Measurements from ENCODE around the gene SMAD5. TPM values are rescaled to one million over a fixed set of nuclear protein-coding genes. Genes with fewer than 3 reads are reported as not detected.

Gene SMAD5
- total RNA-seq (2022) (97.4 and 106 TPM in 2 replicates), Bru-seq, nascent RNA (percentile 95 among the genes with signal in this experiment), BruChase-seq, experiment 1, labeled RNA remaining after a 6-hour chase (percentile 98 among the genes with signal in this experiment), BruChase-seq, experiment 2, labeled RNA remaining after a 2-hour chase (percentile 97 among the genes with signal in this experiment)
- long read RNA-seq, full-length matches to known transcripts: 37 of 68 reads
- long read RNA-seq, partial matches to known transcripts: 9 of 68 reads
- long read RNA-seq, other reads (novel, unspliced or antisense): 22 of 68 reads

GRCh38 chr5:136132557-136133221 lies at the start of gene SMAD5:
SMAD5 (plus strand) TSS chr5:136132845; CDS start chr5:136153761, 20,916 bp downstream.
- Mint-ChIP-seq H3K4me3 (ENCODE audit: unreplicated experiment) (peak within 1 kb of the TSS; percentile 89), H3K27ac (ENCODE audit: low read depth, unreplicated experiment) (peak within 1 kb of the TSS; percentile 97), H3K4me1 (ENCODE audit: insufficient read depth, unreplicated experiment) (peaks cover 22% of the 10 kb centered on the region), H3K9me3 (ENCODE audit: unreplicated experiment) (no peaks in the 10 kb centered on the region), H3K27me3 (ENCODE audit: insufficient read depth, unreplicated experiment) (no peaks in the 10 kb centered on the region), H3K36me3 (ENCODE audit: insufficient read depth, unreplicated experiment) (peaks cover 19% of the 10 kb centered on the region)
- ChIA-PET CTCF (interaction anchor here (1.0 to 3.6 kb wide), 11 partner anchors 8 to 675 kb away, joined by 3 to 17 read pairs (median 4); no protein-coding TSS in a partner anchor), POLR2A (interaction anchor here (0.5 to 13.9 kb wide), 35 partner anchors 8 to 1009 kb away, joined by 3 to 178 read pairs (median 5); partner anchors contain the start of gene TGFBI)
- TF ChIP-seq CTCF (IDR thresholded peaks at IDR 0.05; ENCODE audit: unreplicated experiment): no peak
- no TSS peak for BruUV-seq (replicated peaks)
- intact Hi-C loops (cut with micrococcal nuclease): loop anchor here (2.0 kb wide), 1 partner anchor 42 kb away; no protein-coding TSS in a partner anchor
- peak; percentile 97 for DNase-seq (ENCODE audit: unreplicated experiment)

GRCh38 chr5:136084698-136085097 lies 47.9 kb upstream of the SMAD5 start:
- no peak for TF ChIP-seq CTCF (IDR thresholded peaks at IDR 0.05; ENCODE audit: unreplicated experiment)
- Mint-ChIP-seq H3K4me1 (ENCODE audit: insufficient read depth, unreplicated experiment) (peaks cover 10% of the 10 kb centered on the region), H3K9me3 (ENCODE audit: unreplicated experiment) (no peaks in the 10 kb centered on the region), H3K4me3 (ENCODE audit: unreplicated experiment) (no peak overlapping the region), H3K27me3 (ENCODE audit: insufficient read depth, unreplicated experiment) (no peaks in the 10 kb centered on the region), H3K27ac (ENCODE audit: low read depth, unreplicated experiment) (no peak overlapping the region), H3K36me3 (ENCODE audit: insufficient read depth, unreplicated experiment) (no peaks in the 10 kb centered on the region)
- DNase-seq (ENCODE audit: unreplicated experiment): no peak
- no TSS peak for BruUV-seq (replicated peaks)
- CTCF ChIA-PET: interaction anchor here (0.5 to 6.0 kb wide), 16 partner anchors 15 to 196 kb away, joined by 3 to 75 read pairs (median 14); no protein-coding TSS in a partner anchor
- intact Hi-C loops (cut with micrococcal nuclease): no loop called here
- POLR2A ChIA-PET: interaction anchor here (0.5 to 1.0 kb wide), 3 partner anchors 48 to 95 kb away, joined by 3 to 5 read pairs (median 3); partner anchors contain the start of gene SMAD5

- Mint-ChIP-seq H3K4me1 (ENCODE audit: insufficient read depth, unreplicated experiment) (peaks cover 10% of the 10 kb centered on the region), H3K27me3 (ENCODE audit: insufficient read depth, unreplicated experiment) (no peaks in the 10 kb centered on the region), H3K4me3 (ENCODE audit: unreplicated experiment) (no peak overlapping the region), H3K36me3 (ENCODE audit: insufficient read depth, unreplicated experiment) (no peaks in the 10 kb centered on the region), H3K9me3 (ENCODE audit: unreplicated experiment) (no peaks in the 10 kb centered on the region), H3K27ac (ENCODE audit: low read depth, unreplicated experiment) (no peak overlapping the region)
- no TSS peak for BruUV-seq (replicated peaks)
- ChIA-PET CTCF (interaction anchor here (0.6 to 2.9 kb wide), 12 partner anchors 13 to 142 kb away, joined by 3 to 12 read pairs (median 4); no protein-coding TSS in a partner anchor), POLR2A (interaction anchor here (0.6 to 2.9 kb wide), 9 partner anchors 9 to 158 kb away, joined by 3 to 21 read pairs (median 3); partner anchors contain the start of gene SMAD5)
- TF ChIP-seq CTCF (IDR thresholded peaks at IDR 0.05; ENCODE audit: unreplicated experiment): no peak
- intact Hi-C loops (cut with micrococcal nuclease): no loop called here
- no peak for DNase-seq (ENCODE audit: unreplicated experiment)
Observed at GRCh38 chr5:136086783-136087566, 45.7 kb upstream of the SMAD5 start.

All from MCF 10A (cell line).